ENCODE measurements around the gene TRRAP.

GRCh38 chr7:98933321-98933720 is 55.0 kb downstream of the TRRAP start:
- TF ChIP-seq POLR2A (IDR thresholded peaks at IDR 0.05) (no peak), POLR2AphosphoS5 (IDR thresholded peaks at IDR 0.05; ENCODE audit: insufficient read depth in 1 of 2, low read depth in 1 of 2) (no peak)

Data from vagina (tissue), 2 donors.